GM12891 (cell line): Measurements from ENCODE around the gene RTP3.
"Not testable (repeated sequence)": the region's sequence is repeated elsewhere in the genome, so short reads cannot be mapped to it uniquely, and the experiment has no call there.

Experiments
- DNase-seq: peaks from one replicate; pipeline ENCODE4 v3.0.0; 2011; ENCODE audit warnings: low spot score; ENCODE audit not compliant: insufficient read length
- FAIRE-seq: peaks from 2 replicates; lab custom pipeline; 2011; peaks lifted over from hg19 to GRCh38; lab: Jason Lieb, UNC
- PAX5 ChIP-seq: IDR thresholded peaks from 2 replicates; pipeline ENCODE4 v1.6.1; 2011; ENCODE audit warnings: low read length, moderate library complexity, mild to moderate bottlenecking; ENCODE audit not compliant: insufficient read depth, severe bottlenecking
- POLR2A ChIP-seq: IDR thresholded peaks from 2 replicates; pipeline ENCODE4 v1.6.1; 2011; ENCODE audit warnings: low read depth, low read length, control low read depth
- POLR2AphosphoS5 ChIP-seq: IDR thresholded peaks from 2 replicates; pipeline ENCODE4 v1.6.1; 2011; ENCODE audit warnings: low read depth, low read length, control low read depth
- POU2F2 ChIP-seq: IDR thresholded peaks from 2 replicates; pipeline ENCODE4 v1.6.1; 2011; ENCODE audit warnings: low read depth, mild to moderate bottlenecking, control low read depth, low read length, moderate library complexity
- SPI1 ChIP-seq: IDR thresholded peaks from 2 replicates; pipeline ENCODE4 v1.6.1; 2011; ENCODE audit warnings: low read depth, low read length, control low read depth
- TAF1 ChIP-seq: IDR thresholded peaks from 2 replicates; pipeline ENCODE4 v1.6.1; 2011; ENCODE audit warnings: low read depth, low read length, control low read depth

RTP3 gene

DNA sequence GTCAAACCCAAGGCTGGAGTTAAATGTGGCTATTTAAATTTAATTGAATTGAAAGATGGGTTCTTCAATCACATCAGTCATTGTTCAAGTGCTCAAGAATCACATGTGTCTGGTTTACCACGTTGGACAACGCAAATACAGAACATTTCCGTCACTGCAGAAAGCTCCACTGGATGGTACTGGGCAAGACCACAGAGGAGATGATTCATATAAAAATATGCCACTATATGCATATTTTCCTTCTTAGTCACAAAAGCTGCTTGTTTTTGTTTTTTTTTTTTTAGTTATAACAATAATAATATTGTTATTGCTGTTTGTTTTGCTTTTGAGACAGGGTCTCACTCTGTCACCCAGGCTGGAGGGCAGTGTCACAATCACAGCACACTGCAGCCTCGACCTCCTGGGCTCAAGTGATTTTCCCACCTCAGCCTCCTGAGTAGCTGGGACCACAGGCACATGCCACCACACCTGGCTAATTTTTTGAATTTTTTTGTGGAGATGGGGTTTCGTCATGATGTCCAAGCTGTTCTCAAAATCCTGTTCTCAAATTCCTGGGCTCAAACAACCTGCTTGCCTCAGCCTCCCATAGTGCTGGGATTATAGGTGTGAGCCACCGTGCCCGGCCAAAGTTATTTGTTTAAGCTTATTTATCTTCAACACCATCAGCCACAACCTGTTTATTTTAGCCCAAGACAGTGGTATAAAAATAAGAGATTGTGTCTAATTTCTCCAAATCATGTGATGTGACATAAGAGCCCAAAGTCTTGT, 19.4 kb downstream of the RTP3 start:
- DNase-seq (no peak), FAIRE-seq (no peak)
- TF ChIP-seq POLR2AphosphoS5 (no peak), TAF1 (no peak), POLR2A (no peak), SPI1 (no peak), POU2F2 (no peak), PAX5 (no peak)

DNA sequence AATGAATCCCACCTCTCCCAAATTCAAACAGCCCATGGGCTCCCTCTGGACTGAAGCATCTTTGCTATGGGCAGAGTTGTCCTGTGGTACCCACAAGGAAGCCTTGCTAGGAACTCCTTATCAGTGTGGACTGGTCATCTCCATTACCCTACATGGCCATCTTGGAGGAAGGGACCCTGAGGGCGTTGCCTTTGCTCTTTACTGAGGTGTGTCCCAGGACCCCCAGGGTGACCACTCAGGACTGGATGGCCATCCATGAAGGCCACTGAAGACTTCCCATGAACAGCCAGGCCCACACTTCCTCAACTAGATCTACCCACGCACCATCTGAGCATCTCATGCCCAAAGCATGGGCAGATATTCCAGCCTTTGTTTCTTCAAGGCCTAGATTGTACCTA, 20.0 kb downstream of the RTP3 start:
- no peak for TF ChIP-seq POLR2A
- TF ChIP-seq SPI1, result no peak
- TF ChIP-seq TAF1, result no peak
- TF ChIP-seq POLR2AphosphoS5, result no peak
- FAIRE-seq (peak; percentile 56), DNase-seq (no peak)

DNA sequence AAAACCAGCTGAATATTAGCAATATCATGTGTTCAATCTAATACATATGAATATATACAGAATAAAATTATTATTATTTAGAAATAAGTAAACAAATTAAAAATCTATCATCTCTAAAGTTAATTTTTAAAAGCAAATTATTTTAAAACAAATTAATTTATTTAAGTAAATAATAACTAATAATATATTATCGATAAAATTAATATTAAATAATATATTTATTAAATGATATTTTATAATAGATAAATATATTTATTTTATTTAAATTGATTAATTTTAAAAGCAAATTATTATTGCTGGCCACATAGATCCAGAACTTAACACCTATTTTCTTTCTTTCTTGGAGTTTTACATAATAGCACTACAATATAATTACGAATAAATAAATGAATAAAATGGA, 22.2 kb downstream of the RTP3 start:
- no peak for DNase-seq
- no peak for FAIRE-seq
- TF ChIP-seq POLR2A (no peak), POU2F2 (no peak), SPI1 (no peak), PAX5 (no peak), TAF1 (no peak), POLR2AphosphoS5 (no peak)

DNA sequence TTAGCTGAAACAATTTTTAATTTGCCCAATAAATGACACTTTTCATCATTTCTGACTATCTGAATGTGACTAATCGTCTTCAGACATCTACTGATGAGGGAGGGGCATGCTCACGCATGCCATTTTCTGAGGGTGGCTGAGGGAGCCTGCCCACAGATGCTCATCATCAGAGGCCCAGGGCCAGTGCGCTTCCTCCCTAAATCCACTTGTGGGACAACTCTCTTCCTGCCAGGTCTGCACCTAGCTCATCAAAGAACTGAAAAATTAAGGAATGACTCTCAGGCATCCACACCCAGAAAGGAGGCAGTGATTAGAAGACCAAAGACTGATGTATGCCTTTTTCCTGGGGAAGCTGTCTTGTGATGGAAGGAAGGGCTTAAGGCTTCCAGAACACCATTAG, 22.8 kb downstream of the RTP3 start:
- TF ChIP-seq POLR2A, result no peak
- TF ChIP-seq SPI1, result no peak
- TF ChIP-seq POLR2AphosphoS5, result no peak
- no peak for TF ChIP-seq POU2F2
- TF ChIP-seq PAX5, result no peak
- TF ChIP-seq TAF1, result no peak
- DNase-seq (no peak), FAIRE-seq (no peak)

DNA sequence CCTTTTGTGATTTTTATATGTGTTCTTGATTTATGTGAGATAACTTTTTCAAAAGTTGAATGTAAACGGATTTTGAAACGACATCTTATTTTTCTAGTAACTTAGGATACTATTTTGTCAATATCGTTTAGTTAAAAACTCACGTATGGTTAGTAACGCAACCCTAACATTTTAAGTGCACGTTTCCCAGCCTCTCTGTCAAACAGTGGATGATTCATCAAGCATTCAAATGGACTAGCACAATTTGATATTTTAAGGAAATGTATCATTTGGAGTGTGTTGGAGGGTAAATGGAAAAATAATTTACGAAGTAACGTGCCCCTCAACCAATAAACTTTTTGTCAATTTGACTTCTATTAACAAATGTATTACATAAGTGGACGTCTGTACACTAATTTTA, 23.3 kb downstream of the RTP3 start:
- no peak for FAIRE-seq
- TF ChIP-seq SPI1 (no peak), TAF1 (no peak), POLR2A (no peak)
- no peak for DNase-seq

DNA sequence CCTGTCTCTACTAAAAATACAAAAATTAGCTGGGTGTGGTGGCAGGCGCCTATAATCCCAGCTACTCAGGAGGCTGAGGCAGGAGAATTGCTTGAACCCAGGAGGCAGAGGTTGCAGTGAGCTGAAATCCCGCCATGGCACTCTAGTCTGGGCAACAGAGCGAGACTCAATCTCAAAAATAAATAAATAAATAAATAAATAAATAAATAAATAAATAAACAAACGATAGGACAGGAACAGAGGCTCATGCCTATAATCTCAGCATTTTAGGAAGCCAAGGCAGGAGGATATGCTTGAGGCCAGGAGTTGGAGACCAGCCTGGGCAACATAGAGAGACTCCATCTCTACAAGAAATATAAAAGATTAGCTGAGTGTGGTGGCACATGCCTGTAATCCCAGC, 24.4 kb downstream of the RTP3 start:
- FAIRE-seq, DNase-seq: not testable (repeated sequence)

DNA sequence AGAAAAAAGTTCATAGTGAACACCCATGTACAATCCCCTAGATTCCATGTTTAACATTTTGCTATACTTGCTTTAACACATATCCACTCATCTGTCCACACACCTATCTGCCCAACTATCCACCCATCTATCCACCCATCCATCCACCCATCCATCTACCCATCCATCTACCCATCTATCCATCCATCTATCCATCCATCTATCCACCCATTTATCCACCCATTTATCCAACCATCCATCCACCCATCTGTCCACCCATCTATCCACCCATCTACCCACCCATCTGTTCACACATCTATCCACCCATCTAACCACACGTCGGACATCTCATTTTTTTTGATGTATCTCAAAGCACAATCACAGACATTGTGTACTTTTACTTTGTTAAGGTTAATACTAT, 25.8 kb downstream of the RTP3 start:
- TF ChIP-seq SPI1 (no peak), POLR2A (no peak), TAF1 (no peak), POU2F2 (no peak), POLR2AphosphoS5 (no peak), PAX5 (no peak)
- FAIRE-seq (peak; percentile 78), DNase-seq (no peak)

DNA sequence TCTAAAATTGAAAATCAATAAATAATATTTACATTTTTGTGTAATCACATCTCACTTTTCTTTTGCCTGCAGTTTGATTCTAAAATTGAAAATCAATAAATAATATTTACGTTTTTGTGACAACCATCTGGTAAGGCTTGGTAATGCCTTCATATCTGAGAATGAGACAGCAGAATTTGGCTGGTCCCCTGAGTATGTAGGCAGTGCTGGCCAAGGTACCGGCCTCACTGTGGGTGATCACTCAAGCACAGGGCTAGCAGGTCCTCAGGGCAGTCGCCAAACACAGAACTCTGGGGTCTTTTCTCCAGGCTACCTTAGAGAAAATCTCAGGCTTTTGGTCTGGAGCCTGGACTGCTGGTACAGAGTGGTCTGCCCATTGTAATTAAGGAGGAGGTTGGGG, 26.2 kb downstream of the RTP3 start:
- DNase-seq, result no peak
- TF ChIP-seq SPI1 (no peak), POU2F2 (no peak), POLR2A (no peak), PAX5 (no peak), POLR2AphosphoS5 (no peak), TAF1 (no peak)
- no peak for FAIRE-seq

DNA sequence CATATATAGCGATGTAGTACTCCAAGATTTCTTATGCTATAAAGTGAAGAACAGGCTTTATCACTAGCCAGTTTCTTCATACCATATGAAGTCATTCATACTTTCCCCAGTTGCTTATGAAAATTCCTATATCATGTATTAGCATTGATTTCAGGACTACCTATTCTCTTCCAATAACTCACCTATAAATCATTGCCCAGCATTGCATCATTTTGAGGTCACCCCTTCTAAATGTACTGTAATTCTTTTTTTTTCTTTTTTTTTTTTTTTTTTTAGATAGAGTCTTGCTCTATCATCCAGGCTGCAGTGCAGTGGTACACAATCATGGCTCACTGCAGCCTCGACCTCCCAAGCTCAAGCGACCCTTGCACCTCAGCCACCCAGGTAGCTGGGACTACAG, 27.1 kb downstream of the RTP3 start:
- no peak for DNase-seq
- FAIRE-seq, result no peak
- TF ChIP-seq POU2F2, result no peak
- TF ChIP-seq POLR2A, result no peak
- no peak for TF ChIP-seq POLR2AphosphoS5
- no peak for TF ChIP-seq SPI1
- no peak for TF ChIP-seq PAX5
- TF ChIP-seq TAF1, result no peak

DNA sequence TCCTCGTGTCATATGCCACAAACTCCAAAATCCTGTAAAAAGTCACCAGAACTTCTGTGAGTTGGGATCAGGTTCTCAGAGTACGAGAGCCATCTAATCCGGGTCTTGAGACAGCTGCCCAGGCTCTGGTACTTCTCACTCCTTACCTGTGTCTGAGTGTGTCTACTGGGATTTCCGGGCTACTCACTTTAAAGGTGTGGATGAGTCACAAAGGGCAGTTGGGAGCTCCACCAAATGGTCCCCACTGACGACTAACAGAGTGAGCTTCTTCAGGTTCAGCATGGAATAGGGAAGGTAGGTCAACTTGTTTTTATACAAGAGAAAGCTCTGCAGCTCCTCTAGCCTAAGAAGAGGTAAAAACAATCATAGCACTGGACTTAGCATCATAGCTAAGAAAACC, 29.5 kb downstream of the RTP3 start:
- FAIRE-seq (no peak), DNase-seq (no peak)
- TF ChIP-seq POU2F2 (no peak), PAX5 (no peak), SPI1 (no peak), POLR2A (no peak)

DNA sequence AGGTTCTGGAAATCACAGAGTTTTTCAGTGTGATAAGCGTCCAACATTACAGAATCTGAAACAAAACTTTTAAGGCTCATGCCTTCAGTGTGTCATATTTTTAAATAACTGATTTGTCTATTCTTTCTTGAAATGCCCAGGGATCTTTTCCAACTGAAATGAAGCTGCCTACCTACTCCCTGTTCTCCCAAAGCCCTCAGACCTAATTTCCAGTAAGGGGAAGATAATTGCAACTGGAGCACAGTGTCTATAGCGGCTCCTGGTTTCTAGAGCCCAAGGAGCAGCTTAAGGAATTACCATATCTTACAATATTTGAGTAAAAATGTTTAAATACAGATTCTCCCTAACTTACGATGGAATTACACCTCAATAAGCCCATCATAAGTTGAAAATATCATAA, 35.3 kb downstream of the RTP3 start:
- no peak for DNase-seq
- no peak for FAIRE-seq
- no peak for TF ChIP-seq PAX5
- no peak for TF ChIP-seq POLR2AphosphoS5
- TF ChIP-seq SPI1, result no peak
- no peak for TF ChIP-seq POU2F2
- TF ChIP-seq POLR2A, result no peak
- no peak for TF ChIP-seq TAF1
